SU-DHL-6 (cell line): Measurements from ENCODE around the gene ELN.

Experiments used
- H2AFZ ChIP-seq: fragments of 200-600 bp; sonication (generic); 2 replicates; pipeline ENCODE4 v1.6.1; 2014; ENCODE audit warnings: low read depth, mild to moderate bottlenecking, moderate library complexity, mixed read lengths, antibody characterized with exemption, low read length; ENCODE audit not compliant: severe bottlenecking
- H3F3A ChIP-seq: fragments of 200-600 bp; shearing (Covaris generic); 2 replicates; pipeline ENCODE4 v1.6.0; 2016; ENCODE audit warnings: antibody characterized with exemption, mild to moderate bottlenecking; ENCODE audit not compliant: insufficient read depth
- H3K27ac ChIP-seq: fragments of 200-600 bp; sonication (generic); 2 replicates; pipeline ENCODE4 v1.5.1; 2016; ENCODE audit warnings: low read depth, mild to moderate bottlenecking, low read length, moderate library complexity, mixed read lengths
- H3K27me3 ChIP-seq: fragments of 200-600 bp; sonication (generic), shearing (Covaris generic); 2 replicates; pipeline ENCODE4 v1.6.0; 2014; ENCODE audit warnings: mild to moderate bottlenecking, low read length
- H3K36me3 ChIP-seq: fragments of 200-600 bp; sonication (generic); 2 replicates; pipeline ENCODE4 v1.6.1; 2014; ENCODE audit warnings: mild to moderate bottlenecking, low read length, mixed read lengths
- H3K4me2 ChIP-seq: fragments of 300-600, 200-600 bp; shearing (Covaris generic), sonication (generic); 2 replicates; pipeline ENCODE4 v1.6.0; 2014; ENCODE audit warnings: low read length, low read depth, mild to moderate bottlenecking; ENCODE audit not compliant: poor library complexity, severe bottlenecking
- H3K4me3 ChIP-seq: fragments of 200-600 bp; sonication (generic); 2 replicates; pipeline ENCODE4 v1.5.1; 2014; ENCODE audit warnings: antibody characterized with exemption, low read length, mild to moderate bottlenecking, mixed read lengths; ENCODE audit not compliant: insufficient read depth, poor library complexity, severe bottlenecking
- H3K79me2 ChIP-seq: fragments of 200-600 bp; sonication (generic); 2 replicates; pipeline ENCODE4 v1.6.1; 2014; ENCODE audit warnings: mild to moderate bottlenecking, low read length, moderate library complexity; ENCODE audit not compliant: insufficient read depth
- H3K9ac ChIP-seq: fragments of 200-600 bp; sonication (generic); 2 replicates; pipeline ENCODE4 v1.7.0; 2014; ENCODE audit warnings: mild to moderate bottlenecking, low read length
- H3K9me2 ChIP-seq: fragments of 200-600 bp; sonication (generic); replicated peaks from 2 replicates; pipeline ENCODE4 v1.6.1; 2014; ENCODE audit warnings: low read length; ENCODE audit not compliant: insufficient read depth
- H3K9me3 ChIP-seq: fragments of 200-600 bp; sonication (generic); 2 replicates; pipeline ENCODE4 v1.6.1; 2014; ENCODE audit warnings: low read length, mixed read lengths; ENCODE audit not compliant: insufficient read depth
- H4K20me1 ChIP-seq: fragments of 200-600 bp; sonication (generic); 2 replicates; pipeline ENCODE4 v1.6.1; 2014; ENCODE audit warnings: low read depth, mild to moderate bottlenecking, antibody characterized with exemption, low read length, moderate library complexity, mixed read lengths
- EZH2phosphoT487 ChIP-seq: fragments of 200-600 bp; sonication (generic), shearing (Covaris generic); conservative IDR thresholded peaks from 2 replicates; pipeline ENCODE4 v1.6.1; 2018; ENCODE audit warnings: mild to moderate bottlenecking, antibody characterized with exemption, low read length, moderate library complexity, mixed read lengths
- TF ChIP-seq, protein P1 (sequence below): fragments of 200-600 bp; sonication (generic); IDR thresholded peaks from one replicate; pipeline ENCODE4 v1.5.1; 2017; ENCODE audit warnings: antibody characterized with exemption, mild to moderate bottlenecking, low read length, moderate library complexity; ENCODE audit not compliant: insufficient read depth, poor library complexity, severe bottlenecking

The ELN gene

DNA sequence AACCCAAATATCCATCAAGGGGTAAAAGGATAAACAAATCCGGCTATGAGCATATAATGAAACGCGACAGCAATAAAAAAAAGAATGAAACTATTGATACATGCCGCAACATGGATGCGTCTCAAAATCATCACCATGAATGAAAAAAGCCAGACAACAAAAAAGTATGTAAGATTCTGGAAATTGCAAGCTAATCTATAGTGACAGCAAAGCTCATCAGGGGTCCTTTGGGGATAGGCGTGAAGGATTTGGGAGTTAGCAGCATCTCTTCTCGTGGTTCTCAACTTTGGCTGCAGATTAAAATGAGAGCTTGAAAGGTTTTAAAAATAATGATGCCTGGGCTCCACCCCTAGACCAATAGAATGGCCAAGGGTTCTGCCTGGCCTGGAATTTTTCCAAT is 46.0 kb upstream of the ELN start:
- Histone ChIP-seq H3K4me2 (no peak overlapping the region), H3K9me3 (no peaks in the 10 kb centered on the region), H3K4me3 (no peak overlapping the region), H3K27ac (no peak overlapping the region), H3K9ac (no peak overlapping the region), H3K9me2 (no peaks in the 10 kb centered on the region), H3K27me3 (no peaks in the 10 kb centered on the region), H2AFZ (no peak overlapping the region), H3F3A (no peaks in the 10 kb centered on the region), H3K79me2 (no peaks in the 10 kb centered on the region), H4K20me1 (no peaks in the 10 kb centered on the region), H3K36me3 (no peaks in the 10 kb centered on the region)
- TF ChIP-seq EZH2phosphoT487: no peak
- TF ChIP-seq, protein P1, sequence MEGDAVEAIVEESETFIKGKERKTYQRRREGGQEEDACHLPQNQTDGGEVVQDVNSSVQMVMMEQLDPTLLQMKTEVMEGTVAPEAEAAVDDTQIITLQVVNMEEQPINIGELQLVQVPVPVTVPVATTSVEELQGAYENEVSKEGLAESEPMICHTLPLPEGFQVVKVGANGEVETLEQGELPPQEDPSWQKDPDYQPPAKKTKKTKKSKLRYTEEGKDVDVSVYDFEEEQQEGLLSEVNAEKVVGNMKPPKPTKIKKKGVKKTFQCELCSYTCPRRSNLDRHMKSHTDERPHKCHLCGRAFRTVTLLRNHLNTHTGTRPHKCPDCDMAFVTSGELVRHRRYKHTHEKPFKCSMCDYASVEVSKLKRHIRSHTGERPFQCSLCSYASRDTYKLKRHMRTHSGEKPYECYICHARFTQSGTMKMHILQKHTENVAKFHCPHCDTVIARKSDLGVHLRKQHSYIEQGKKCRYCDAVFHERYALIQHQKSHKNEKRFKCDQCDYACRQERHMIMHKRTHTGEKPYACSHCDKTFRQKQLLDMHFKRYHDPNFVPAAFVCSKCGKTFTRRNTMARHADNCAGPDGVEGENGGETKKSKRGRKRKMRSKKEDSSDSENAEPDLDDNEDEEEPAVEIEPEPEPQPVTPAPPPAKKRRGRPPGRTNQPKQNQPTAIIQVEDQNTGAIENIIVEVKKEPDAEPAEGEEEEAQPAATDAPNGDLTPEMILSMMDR: no peak

- no peaks in the 10 kb centered on the region for H3K27me3 ChIP-seq
- no peaks in the 10 kb centered on the region for H3F3A ChIP-seq
- TF ChIP-seq, protein P1: no peak
- TF ChIP-seq EZH2phosphoT487: no peak
- H3K9ac ChIP-seq: no peak overlapping the region
- H3K9me3 ChIP-seq: no peaks in the 10 kb centered on the region
- H3K9me2 ChIP-seq: no peaks in the 10 kb centered on the region
- no peaks in the 10 kb centered on the region for H3K79me2 ChIP-seq
- no peaks in the 10 kb centered on the region for H3K36me3 ChIP-seq
- H4K20me1 ChIP-seq: no peaks in the 10 kb centered on the region
- no peak overlapping the region for H2AFZ ChIP-seq
- H3K27ac ChIP-seq: no peak overlapping the region
- no peak overlapping the region for H3K4me3 ChIP-seq
- no peak overlapping the region for H3K4me2 ChIP-seq
Observed at GRCh38 chr7:73983437-73984164, 44.4 kb upstream of the ELN start.

DNA sequence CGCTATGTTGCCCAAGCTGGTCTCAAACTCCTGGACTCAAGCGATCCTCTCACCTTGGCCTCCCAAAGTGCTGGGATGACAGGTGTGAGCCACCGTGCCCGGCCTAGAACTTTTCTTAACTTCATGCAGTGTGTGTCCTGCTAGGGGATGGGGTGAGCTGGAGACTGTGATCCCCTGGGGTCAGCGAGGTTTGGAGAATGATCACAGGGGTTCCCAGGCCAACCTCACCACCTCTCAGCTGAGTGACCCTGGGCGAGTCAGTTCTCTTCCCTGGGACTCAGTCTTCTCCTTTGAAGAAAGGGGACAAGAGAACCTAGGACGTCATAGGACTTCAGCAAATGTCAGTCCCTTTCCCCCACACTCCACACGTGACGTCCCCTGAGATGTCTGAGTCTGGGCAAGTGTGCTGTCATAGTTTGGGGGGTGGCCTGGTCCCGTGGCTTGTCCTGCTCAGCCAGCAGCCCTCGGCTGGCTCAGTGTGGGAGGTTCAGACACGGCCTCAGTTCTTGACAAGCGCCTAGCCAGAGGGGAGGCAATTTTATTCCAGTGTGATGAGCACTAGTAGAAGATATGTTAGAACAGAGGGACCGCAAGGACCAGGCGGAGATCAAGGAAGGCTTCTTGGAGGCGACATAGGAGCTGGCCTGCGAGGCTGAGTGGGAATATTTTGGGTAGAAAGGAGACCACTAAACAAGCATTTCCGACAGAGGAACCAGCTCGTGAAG is 43.3 kb upstream of the ELN start:
- no peak overlapping the region for H3K9ac ChIP-seq
- H3K27ac ChIP-seq: no peak overlapping the region
- H3K9me3 ChIP-seq: no peaks in the 10 kb centered on the region
- H3K4me3 ChIP-seq: no peak overlapping the region
- H4K20me1 ChIP-seq: no peaks in the 10 kb centered on the region
- H3F3A ChIP-seq: no peaks in the 10 kb centered on the region
- no peak overlapping the region for H3K4me2 ChIP-seq
- no peaks in the 10 kb centered on the region for H3K9me2 ChIP-seq
- no peaks in the 10 kb centered on the region for H3K36me3 ChIP-seq
- no peak overlapping the region for H2AFZ ChIP-seq
- no peaks in the 10 kb centered on the region for H3K27me3 ChIP-seq
- TF ChIP-seq, protein P1: no peak
- TF ChIP-seq EZH2phosphoT487: no peak
- H3K79me2 ChIP-seq: no peaks in the 10 kb centered on the region
